ENCODE results near the gene MORN5. TPM values are rescaled to one million over a fixed set of nuclear protein-coding genes. Genes with fewer than 3 reads are reported as not detected.

Gene MORN5
- total RNA-seq, 2 donors from 2014 or later: 0.81 TPM; not detected in 1

DNA sequence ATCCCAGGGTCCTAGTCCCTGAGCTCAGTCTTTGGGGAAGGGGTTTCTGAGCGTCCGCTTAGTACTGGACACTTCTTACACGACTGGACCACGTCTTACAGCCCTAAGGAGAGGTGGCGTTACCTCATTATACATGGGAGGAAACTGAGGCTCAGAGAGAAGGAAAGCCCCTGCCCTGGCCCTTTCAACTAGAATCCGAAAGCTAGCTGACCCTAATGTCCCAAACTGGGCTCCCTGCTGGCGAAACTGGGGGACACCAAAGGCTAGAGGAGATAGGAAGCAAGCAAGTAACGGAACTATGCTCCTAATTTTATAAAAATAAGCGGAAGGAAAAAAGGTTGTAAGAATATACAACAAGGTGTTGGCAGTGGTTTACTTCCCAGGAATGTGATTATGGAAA, 54.8 kb downstream of the MORN5 start:
- peaks cover 91% of the 10 kb centered on the region for H3K27me3 Mint-ChIP-seq (ENCODE audit: insufficient read depth)
- Histone ChIP-seq H3K27ac (ENCODE audit: low read depth, low read length) (no peak overlapping the region), H3K4me3 (ENCODE audit: low read length) (peak overlapping the region; percentile 64), H3K27me3 (ENCODE audit: control insufficient read depth, insufficient read depth, low read length, poor library complexity, severe bottlenecking) (peaks cover 92% of the 10 kb centered on the region), H3K4me1 (ENCODE audit: control insufficient read depth, insufficient read depth, low read length) (no peaks in the 10 kb centered on the region), H3K36me3 (ENCODE audit: control insufficient read depth, insufficient read depth, low read length) (no peaks in the 10 kb centered on the region), H3K9ac (ENCODE audit: extremely low read depth, low read length, poor library complexity, severe bottlenecking) (no peak overlapping the region), H3K9me3 (ENCODE audit: control insufficient read depth, low read length) (no peaks in the 10 kb centered on the region)
- H3K27ac Mint-ChIP-seq: no peak overlapping the region
- no peaks in the 10 kb centered on the region for H3K9me3 Mint-ChIP-seq
- no peaks in the 10 kb centered on the region for H3K36me3 Mint-ChIP-seq (ENCODE audit: low read depth)
- H3K4me3 Mint-ChIP-seq: peak overlapping the region; percentile 44
- WGBS, 2 experiments (ENCODE audit: insufficient coverage in 1 of 2, insufficient read length in 1 of 2): 47 to 49% methylated on average over 9 of the region's 9 CpGs
- peaks cover 7% of the 10 kb centered on the region for H3K4me1 Mint-ChIP-seq
- TF ChIP-seq CTCF (conservative IDR thresholded peaks at IDR 0.05): no peak
- no peak for DNase-seq

DNA sequence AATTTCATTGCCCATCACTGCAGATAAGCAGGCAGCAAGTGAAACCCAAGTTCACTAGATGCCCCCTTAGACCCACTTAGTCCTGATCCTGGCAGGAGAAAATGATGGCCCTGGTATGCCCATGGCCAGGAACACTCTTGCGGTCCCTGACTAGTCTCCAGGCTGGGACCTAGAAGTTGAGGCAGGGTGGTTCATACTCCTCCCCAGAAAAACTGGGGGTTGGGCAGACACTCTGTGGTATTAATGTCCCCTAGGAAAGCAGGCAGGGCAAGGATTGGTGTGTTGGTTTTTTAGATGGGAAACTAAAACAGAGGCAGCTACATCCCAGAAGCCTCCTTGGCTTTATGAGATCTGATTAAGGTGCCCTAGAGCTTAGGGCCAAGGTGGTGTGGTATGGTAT, 56.0 kb downstream of the MORN5 start:
- no peak for DNase-seq
- Mint-ChIP-seq H3K27me3 (ENCODE audit: insufficient read depth) (peaks cover 99% of the 10 kb centered on the region), H3K36me3 (ENCODE audit: low read depth) (no peaks in the 10 kb centered on the region), H3K4me1 (peaks cover 17% of the 10 kb centered on the region), H3K27ac (no peak overlapping the region), H3K9me3 (no peaks in the 10 kb centered on the region), H3K4me3 (no peak overlapping the region)
- Histone ChIP-seq H3K36me3 (ENCODE audit: control insufficient read depth, insufficient read depth, low read length) (no peaks in the 10 kb centered on the region), H3K27ac (ENCODE audit: low read depth, low read length) (no peak overlapping the region), H3K9ac (ENCODE audit: extremely low read depth, low read length, poor library complexity, severe bottlenecking) (no peak overlapping the region), H3K4me3 (ENCODE audit: low read length) (no peak overlapping the region), H3K9me3 (ENCODE audit: control insufficient read depth, low read length) (no peaks in the 10 kb centered on the region), H3K4me1 (ENCODE audit: control insufficient read depth, insufficient read depth, low read length) (peaks cover 7% of the 10 kb centered on the region), H3K27me3 (ENCODE audit: control insufficient read depth, insufficient read depth, low read length, poor library complexity, severe bottlenecking) (peaks cover 99% of the 10 kb centered on the region)
- TF ChIP-seq CTCF (conservative IDR thresholded peaks at IDR 0.05): no peak
- WGBS, 2 experiments (ENCODE audit: insufficient coverage in 1 of 2, insufficient read length in 1 of 2): 90 to 100% methylated on average over 1 of the region's 1 CpG

DNA sequence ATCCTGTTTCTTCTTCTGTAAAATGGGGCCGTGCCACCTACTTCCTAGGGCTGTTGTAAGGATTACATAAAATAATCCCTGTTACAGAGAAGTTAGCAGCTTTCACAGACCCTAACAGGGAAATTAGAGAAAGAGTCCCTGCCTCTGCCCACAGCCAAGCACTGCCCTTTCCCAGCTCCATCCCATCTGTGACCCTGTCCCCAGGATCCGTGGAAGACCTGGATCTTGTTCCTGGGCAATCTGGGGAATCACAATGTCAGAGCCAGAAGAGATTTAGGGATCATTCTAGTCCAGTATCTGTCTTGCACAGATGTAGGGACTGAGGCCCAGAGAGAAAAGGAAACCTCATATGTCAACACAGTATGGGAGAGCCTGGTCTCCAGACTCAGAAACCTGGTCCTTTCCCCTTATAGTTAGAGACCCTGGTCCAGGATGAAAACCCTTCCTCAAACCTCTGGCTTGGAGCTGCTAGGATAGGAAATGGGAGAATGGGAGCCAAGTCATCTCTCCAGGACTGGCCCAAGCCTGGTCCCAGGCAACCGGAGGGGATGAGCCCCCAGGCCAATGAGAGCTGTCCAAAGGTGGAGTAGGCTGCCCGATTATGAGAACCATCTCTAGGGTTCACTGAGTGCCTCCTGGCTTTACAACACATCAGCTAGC, 56.6 kb downstream of the MORN5 start:
- Mint-ChIP-seq H3K4me1 (peaks cover 20% of the 10 kb centered on the region), H3K27me3 (ENCODE audit: insufficient read depth) (peaks cover 99% of the 10 kb centered on the region), H3K36me3 (ENCODE audit: low read depth) (no peaks in the 10 kb centered on the region), H3K4me3 (no peak overlapping the region), H3K27ac (no peak overlapping the region), H3K9me3 (no peaks in the 10 kb centered on the region)
- no peak overlapping the region for H3K27ac ChIP-seq (ENCODE audit: low read depth, low read length)
- H3K4me1 ChIP-seq (ENCODE audit: control insufficient read depth, insufficient read depth, low read length): peaks cover 10% of the 10 kb centered on the region
- DNase-seq: no peak
- no peaks in the 10 kb centered on the region for H3K36me3 ChIP-seq (ENCODE audit: control insufficient read depth, insufficient read depth, low read length)
- peaks cover 99% of the 10 kb centered on the region for H3K27me3 ChIP-seq (ENCODE audit: control insufficient read depth, insufficient read depth, low read length, poor library complexity, severe bottlenecking)
- WGBS, 2 experiments (ENCODE audit: insufficient coverage in 1 of 2, insufficient read length in 1 of 2): 67 to 71% methylated on average over 2 to 4 of the region's 4 CpGs
- no peak for TF ChIP-seq CTCF (conservative IDR thresholded peaks at IDR 0.05)
- no peak overlapping the region for H3K4me3 ChIP-seq (ENCODE audit: low read length)
- no peak overlapping the region for H3K9ac ChIP-seq (ENCODE audit: extremely low read depth, low read length, poor library complexity, severe bottlenecking)
- no peaks in the 10 kb centered on the region for H3K9me3 ChIP-seq (ENCODE audit: control insufficient read depth, low read length)

Data from endodermal cell (in vitro differentiated cells).